ENCODE data around the gene PLEKHM3. TPM values are rescaled to one million over a fixed set of nuclear protein-coding genes. Genes with fewer than 3 reads are reported as not detected.

The PLEKHM3 gene
- total and polyA plus RNA-seq, 4 experiments from 2014 or later = 2.9 to 16.1 (median 9.3) TPM

DNA sequence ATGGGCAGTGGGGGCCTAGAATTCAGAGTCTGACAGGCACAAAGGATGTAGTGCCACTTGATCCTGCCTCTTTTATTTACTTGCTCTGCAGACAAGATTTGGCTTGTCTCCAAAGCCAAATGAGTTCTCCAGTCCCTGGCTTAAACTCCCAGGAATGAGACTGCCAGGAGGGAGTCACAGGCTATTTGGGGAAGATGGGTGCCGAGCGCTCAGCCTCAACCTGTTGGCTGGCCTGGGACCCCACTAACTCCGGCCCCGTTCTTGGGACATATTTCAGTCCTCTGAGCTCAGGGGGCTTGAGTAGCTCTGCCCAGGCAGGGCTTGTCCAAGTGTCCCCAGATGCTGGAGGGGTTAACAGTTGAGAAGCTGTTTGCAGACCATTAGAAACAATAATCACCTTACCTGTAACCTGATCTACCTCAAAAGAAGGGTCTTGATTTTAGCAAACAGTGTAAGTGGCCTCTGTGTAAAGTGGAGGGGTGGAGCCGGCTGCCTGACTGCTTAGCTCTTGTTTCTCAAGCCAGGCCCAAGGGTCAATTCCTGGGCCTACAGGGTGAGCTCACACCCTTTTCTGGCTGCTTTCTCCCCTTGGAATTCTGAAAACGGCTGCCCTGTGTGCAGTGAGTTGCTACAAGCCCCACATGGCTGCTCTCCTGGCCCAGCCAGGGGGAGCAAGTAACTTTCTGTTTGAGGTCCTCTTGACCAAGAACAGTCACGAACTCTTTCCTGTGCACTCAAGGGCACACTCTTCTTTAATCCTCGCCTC is 228.6 kb downstream of the PLEKHM3 start:
- H3K27ac Mint-ChIP-seq = no peak overlapping the region
- intact Hi-C loops (cut with micrococcal nuclease) = no loop called here
- no peaks in the 10 kb centered on the region for H3K9me3 ChIP-seq (ENCODE audit: control insufficient read depth in 1 of 2, low read length in 2 of 2)
- CTCF ChIA-PET (ENCODE audit: partially characterized antibody) = interaction anchor here (1.3 kb wide), 1 partner anchor 9 kb away, joined by 3 read pairs; no protein-coding TSS in a partner anchor
- H3K36me3 ChIP-seq (ENCODE audit: insufficient read depth, low read length) = no peaks in the 10 kb centered on the region
- peaks cover 6 to 8% of the 10 kb centered on the region in 2 donors for H3K27me3 Mint-ChIP-seq
- no peak overlapping the region for H3K4me3 ChIP-seq (ENCODE audit: low read length in 2 of 2)
- no peak overlapping the region for H3K4me3 Mint-ChIP-seq
- H3K4me1 ChIP-seq (ENCODE audit: insufficient read depth, low read length) = no peaks in the 10 kb centered on the region
- H3K9me3 Mint-ChIP-seq = peaks cover 0 to 4% (median 0%) of the 10 kb centered on the region in 8 donors
- DNase-seq = no peak
- no peaks in the 10 kb centered on the region for H3K36me3 Mint-ChIP-seq
- POLR2A ChIA-PET (ENCODE audit: partially characterized antibody) = no interaction called here
- no peak overlapping the region for H3K27ac ChIP-seq (ENCODE audit: low read depth, low read length)
- H3K27me3 ChIP-seq (ENCODE audit: insufficient read depth, low read length) = no peaks in the 10 kb centered on the region
- no peaks in the 10 kb centered on the region for H3K4me1 Mint-ChIP-seq

DNA sequence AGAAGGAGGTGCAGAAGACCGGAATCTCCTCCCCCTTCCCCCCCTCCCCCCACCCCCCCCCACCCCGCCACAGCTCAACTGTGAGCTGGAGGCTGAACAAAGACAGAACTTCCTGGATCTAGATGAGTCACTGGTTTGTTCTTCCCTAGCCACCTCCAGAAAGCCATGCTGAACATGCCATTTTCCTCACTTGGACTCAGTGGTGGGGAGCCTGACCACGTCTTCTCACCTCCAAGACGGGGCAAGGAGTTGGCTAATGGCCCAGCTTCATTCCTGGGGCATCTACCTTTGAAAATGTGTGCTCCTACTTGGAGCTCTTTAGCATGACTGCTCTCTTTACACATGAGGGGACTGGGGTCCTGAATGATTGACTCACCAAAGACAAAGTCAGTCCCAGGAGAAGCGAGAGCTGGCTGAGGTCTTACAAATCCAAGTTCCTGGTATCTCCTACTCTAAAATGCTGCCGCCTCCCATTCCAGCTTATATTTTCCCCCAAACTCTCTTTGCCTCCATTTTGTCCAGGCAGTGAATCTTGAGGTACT is 233.0 kb downstream of the PLEKHM3 start:
- peaks cover 3 to 11% of the 10 kb centered on the region in 2 donors for H3K27me3 Mint-ChIP-seq
- Histone ChIP-seq H3K4me3 (ENCODE audit: low read length in 2 of 2) (no peak overlapping the region), H3K9me3 (ENCODE audit: control insufficient read depth in 1 of 2, low read length in 2 of 2) (no peaks in the 10 kb centered on the region), H3K4me1 (ENCODE audit: insufficient read depth, low read length) (no peaks in the 10 kb centered on the region), H3K27me3 (ENCODE audit: insufficient read depth, low read length) (no peaks in the 10 kb centered on the region), H3K27ac (ENCODE audit: low read depth, low read length) (no peak overlapping the region), H3K36me3 (ENCODE audit: insufficient read depth, low read length) (no peaks in the 10 kb centered on the region)
- no peak overlapping the region for H3K27ac Mint-ChIP-seq
- ChIA-PET POLR2A (ENCODE audit: partially characterized antibody) (no interaction called here), CTCF (ENCODE audit: partially characterized antibody) (interaction anchor here (0.7 kb wide), 2 partner anchors 22 to 1627 kb away, joined by 3 to 4 read pairs; partner anchors contain the start of gene FZD5)
- no peaks in the 10 kb centered on the region for H3K36me3 Mint-ChIP-seq
- intact Hi-C loops (cut with micrococcal nuclease) = no loop called here
- H3K4me3 Mint-ChIP-seq = no peak overlapping the region
- DNase-seq = no peak
- H3K4me1 Mint-ChIP-seq = no peaks in the 10 kb centered on the region
- peaks cover 0 to 3% (median 0%) of the 10 kb centered on the region in 8 donors for H3K9me3 Mint-ChIP-seq

GRCh38 chr2:207791579-207792243 is 233.6 kb downstream of the PLEKHM3 start:
- Histone ChIP-seq H3K9me3 (ENCODE audit: control insufficient read depth in 1 of 2, low read length in 2 of 2) (no peaks in the 10 kb centered on the region), H3K27me3 (ENCODE audit: insufficient read depth, low read length) (no peaks in the 10 kb centered on the region), H3K36me3 (ENCODE audit: insufficient read depth, low read length) (no peaks in the 10 kb centered on the region), H3K27ac (ENCODE audit: low read depth, low read length) (no peak overlapping the region), H3K4me1 (ENCODE audit: insufficient read depth, low read length) (no peaks in the 10 kb centered on the region), H3K4me3 (ENCODE audit: low read length in 2 of 2) (no peak overlapping the region)
- Mint-ChIP-seq H3K27ac (no peak overlapping the region), H3K4me3 (no peak overlapping the region), H3K36me3 (no peaks in the 10 kb centered on the region), H3K27me3 (peaks cover 3 to 11% of the 10 kb centered on the region in 2 donors), H3K9me3 (peaks cover 0 to 3% (median 0%) of the 10 kb centered on the region in 8 donors), H3K4me1 (no peaks in the 10 kb centered on the region)
- intact Hi-C loops (cut with micrococcal nuclease) = no loop called here
- ChIA-PET POLR2A (ENCODE audit: partially characterized antibody) (no interaction called here), CTCF (ENCODE audit: partially characterized antibody) (interaction anchor here (0.7 kb wide), 1 partner anchor 22 kb away, joined by 4 read pairs; the partner anchor contains the start of gene FZD5)
- DNase-seq = no peak

DNA sequence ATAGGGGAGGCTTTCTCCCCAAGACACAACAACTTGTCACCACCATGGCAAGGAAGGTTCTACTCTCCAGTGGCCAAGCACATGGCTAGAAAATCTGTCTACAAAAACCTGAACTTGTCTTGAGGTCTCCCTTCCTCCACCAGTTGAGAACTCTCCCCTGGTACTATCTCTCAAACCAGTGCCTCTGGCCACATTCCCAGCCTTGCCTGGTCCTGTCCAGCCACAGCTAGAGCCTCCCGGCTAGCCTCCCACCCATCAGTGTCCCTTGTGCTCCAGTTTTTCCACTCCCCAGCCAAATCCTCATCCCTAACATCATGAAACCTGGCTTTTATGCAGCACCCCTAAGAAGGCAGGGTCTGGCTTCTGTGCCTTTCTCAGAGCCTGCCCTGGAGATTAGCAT is 234.4 kb downstream of the PLEKHM3 start:
- DNase-seq = no peak
- Histone ChIP-seq H3K27ac (ENCODE audit: low read depth, low read length) (no peak overlapping the region), H3K27me3 (ENCODE audit: insufficient read depth, low read length) (no peaks in the 10 kb centered on the region), H3K36me3 (ENCODE audit: insufficient read depth, low read length) (no peaks in the 10 kb centered on the region), H3K9me3 (ENCODE audit: control insufficient read depth in 1 of 2, low read length in 2 of 2) (no peaks in the 10 kb centered on the region), H3K4me1 (ENCODE audit: insufficient read depth, low read length) (no peaks in the 10 kb centered on the region), H3K4me3 (ENCODE audit: low read length in 2 of 2) (no peak overlapping the region)
- intact Hi-C loops (cut with micrococcal nuclease) = no loop called here
- ChIA-PET CTCF (ENCODE audit: partially characterized antibody) (no interaction called here), POLR2A (ENCODE audit: partially characterized antibody) (no interaction called here)
- no peaks in the 10 kb centered on the region for H3K36me3 Mint-ChIP-seq
- H3K4me1 Mint-ChIP-seq = no peaks in the 10 kb centered on the region
- no peak overlapping the region for H3K27ac Mint-ChIP-seq
- peaks cover 3 to 11% of the 10 kb centered on the region in 2 donors for H3K27me3 Mint-ChIP-seq
- no peak overlapping the region for H3K4me3 Mint-ChIP-seq
- H3K9me3 Mint-ChIP-seq = peaks cover 0 to 3% (median 0%) of the 10 kb centered on the region in 8 donors

- no peak overlapping the region for H3K4me3 ChIP-seq (ENCODE audit: low read length in 2 of 2)
- no peaks in the 10 kb centered on the region for H3K36me3 ChIP-seq (ENCODE audit: insufficient read depth, low read length)
- no peak overlapping the region for H3K27ac Mint-ChIP-seq
- no peaks in the 10 kb centered on the region for H3K4me1 ChIP-seq (ENCODE audit: insufficient read depth, low read length)
- H3K27me3 ChIP-seq (ENCODE audit: insufficient read depth, low read length) = peaks cover 3% of the 10 kb centered on the region
- peaks cover 2 to 12% of the 10 kb centered on the region in 2 donors for H3K27me3 Mint-ChIP-seq
- H3K36me3 Mint-ChIP-seq = no peaks in the 10 kb centered on the region
- no peak for DNase-seq
- ChIA-PET CTCF (ENCODE audit: partially characterized antibody) (no interaction called here), POLR2A (ENCODE audit: partially characterized antibody) (no interaction called here)
- H3K4me1 Mint-ChIP-seq = no peaks in the 10 kb centered on the region
- no peak overlapping the region for H3K4me3 Mint-ChIP-seq
- H3K9me3 Mint-ChIP-seq = no peaks in the 10 kb centered on the region
- intact Hi-C loops (cut with micrococcal nuclease) = no loop called here
- H3K9me3 ChIP-seq (ENCODE audit: control insufficient read depth in 1 of 2, low read length in 2 of 2) = no peaks in the 10 kb centered on the region
- H3K27ac ChIP-seq (ENCODE audit: low read depth, low read length) = no peak overlapping the region
These were observed 237.5 kb downstream of the PLEKHM3 start for GRCh38 chr2:207787800-207788199.

DNA sequence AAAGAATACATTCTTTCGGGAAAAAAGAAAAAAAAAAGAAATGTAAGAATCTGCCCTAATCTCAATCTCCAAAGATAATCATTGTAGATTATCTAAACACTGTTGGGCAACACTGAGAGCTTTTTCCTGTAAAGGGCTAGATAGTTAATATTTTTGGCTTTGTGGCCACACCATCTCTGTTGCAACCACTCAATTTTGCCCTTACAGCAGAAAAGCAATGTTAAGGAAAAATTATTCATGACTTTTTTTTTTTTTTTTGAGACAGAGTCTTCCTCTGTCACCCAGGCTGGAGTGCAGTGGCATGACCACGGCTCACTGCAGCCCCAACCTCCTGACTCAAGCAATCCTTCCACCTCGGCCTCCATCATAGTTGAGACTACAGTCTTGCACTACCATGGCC is 238.3 kb downstream of the PLEKHM3 start:
- Histone ChIP-seq H3K27ac (ENCODE audit: low read depth, low read length) (no peak overlapping the region), H3K4me1 (ENCODE audit: insufficient read depth, low read length) (no peaks in the 10 kb centered on the region), H3K36me3 (ENCODE audit: insufficient read depth, low read length) (no peaks in the 10 kb centered on the region), H3K27me3 (ENCODE audit: insufficient read depth, low read length) (peaks cover 5% of the 10 kb centered on the region), H3K9me3 (ENCODE audit: control insufficient read depth in 1 of 2, low read length in 2 of 2) (no peaks in the 10 kb centered on the region), H3K4me3 (ENCODE audit: low read length in 2 of 2) (no peak overlapping the region)
- ChIA-PET CTCF (ENCODE audit: partially characterized antibody) (no interaction called here), POLR2A (ENCODE audit: partially characterized antibody) (no interaction called here)
- H3K27me3 Mint-ChIP-seq = peaks cover 2 to 9% of the 10 kb centered on the region in 2 donors
- no peaks in the 10 kb centered on the region for H3K36me3 Mint-ChIP-seq
- H3K27ac Mint-ChIP-seq = no peak overlapping the region
- no peak overlapping the region for H3K4me3 Mint-ChIP-seq
- no peaks in the 10 kb centered on the region for H3K4me1 Mint-ChIP-seq
- DNase-seq = no peak
- no peaks in the 10 kb centered on the region for H3K9me3 Mint-ChIP-seq
- intact Hi-C loops (cut with micrococcal nuclease) = no loop called here

GRCh38 chr2:207784898-207785297 is 240.4 kb downstream of the PLEKHM3 start:
- ChIA-PET CTCF (ENCODE audit: partially characterized antibody) (no interaction called here), POLR2A (ENCODE audit: partially characterized antibody) (interaction anchor here (0.7 kb wide), 1 partner anchor 224 kb away, joined by 4 read pairs; no protein-coding TSS in a partner anchor)
- no peaks in the 10 kb centered on the region for H3K4me1 Mint-ChIP-seq
- Histone ChIP-seq H3K27ac (ENCODE audit: low read depth, low read length) (no peak overlapping the region), H3K36me3 (ENCODE audit: insufficient read depth, low read length) (no peaks in the 10 kb centered on the region), H3K27me3 (ENCODE audit: insufficient read depth, low read length) (peaks cover 5% of the 10 kb centered on the region), H3K4me1 (ENCODE audit: insufficient read depth, low read length) (no peaks in the 10 kb centered on the region), H3K9me3 (ENCODE audit: control insufficient read depth in 1 of 2, low read length in 2 of 2) (no peaks in the 10 kb centered on the region), H3K4me3 (ENCODE audit: low read length in 2 of 2) (no peak overlapping the region)
- no peaks in the 10 kb centered on the region for H3K9me3 Mint-ChIP-seq
- no peaks in the 10 kb centered on the region for H3K36me3 Mint-ChIP-seq
- no peak overlapping the region for H3K4me3 Mint-ChIP-seq
- intact Hi-C loops (cut with micrococcal nuclease) = no loop called here
- peaks cover 4 to 11% of the 10 kb centered on the region in 2 donors for H3K27me3 Mint-ChIP-seq
- H3K27ac Mint-ChIP-seq = no peak overlapping the region
- no peak for DNase-seq

Measured in CD4-positive, alpha-beta memory T cell (primary cell).